NCI-H1436 treated with DMSO at 0.1 percent for 48 hours (cell line): Measurements from ENCODE around the gene SLC12A8.

Experiments
- DNase-seq: peaks from one replicate; lab custom pipeline; 2025; lab: John Stamatoyannopoulos, UW

SLC12A8 gene

GRCh38 chr3:125076464-125076863 lies 136.1 kb downstream of the SLC12A8 start:
- DNase-seq: no peak

- DNase-seq: no peak
These were observed 136.8 kb downstream of the SLC12A8 start for GRCh38 chr3:125075738-125076137.

DNA sequence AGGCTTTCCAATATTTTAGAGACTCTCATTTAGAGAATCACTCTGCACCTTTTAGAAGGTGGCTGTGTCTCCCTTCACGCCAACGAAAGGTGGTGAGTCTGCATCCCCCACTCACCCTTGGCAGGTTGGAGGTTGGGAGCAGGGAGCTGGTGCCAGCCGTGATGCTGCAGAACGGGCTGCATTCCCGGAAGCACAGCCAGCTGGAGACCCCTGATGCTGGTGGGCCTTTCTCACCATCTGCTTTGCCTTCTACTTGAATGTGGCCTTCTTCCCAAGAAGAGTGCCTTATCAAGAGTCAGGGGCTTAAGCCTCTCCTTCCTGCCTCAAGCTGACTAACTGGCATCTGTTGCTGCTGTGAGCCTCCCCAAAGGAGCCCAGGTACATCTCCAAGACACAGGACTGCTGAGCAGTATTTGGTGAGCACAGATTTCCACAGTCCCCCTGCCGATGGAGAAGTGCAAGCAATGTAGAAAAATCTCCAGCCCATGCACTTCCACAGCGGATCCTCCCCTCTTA lies 139.1 kb downstream of the SLC12A8 start:
- DNase-seq: no peak

DNA sequence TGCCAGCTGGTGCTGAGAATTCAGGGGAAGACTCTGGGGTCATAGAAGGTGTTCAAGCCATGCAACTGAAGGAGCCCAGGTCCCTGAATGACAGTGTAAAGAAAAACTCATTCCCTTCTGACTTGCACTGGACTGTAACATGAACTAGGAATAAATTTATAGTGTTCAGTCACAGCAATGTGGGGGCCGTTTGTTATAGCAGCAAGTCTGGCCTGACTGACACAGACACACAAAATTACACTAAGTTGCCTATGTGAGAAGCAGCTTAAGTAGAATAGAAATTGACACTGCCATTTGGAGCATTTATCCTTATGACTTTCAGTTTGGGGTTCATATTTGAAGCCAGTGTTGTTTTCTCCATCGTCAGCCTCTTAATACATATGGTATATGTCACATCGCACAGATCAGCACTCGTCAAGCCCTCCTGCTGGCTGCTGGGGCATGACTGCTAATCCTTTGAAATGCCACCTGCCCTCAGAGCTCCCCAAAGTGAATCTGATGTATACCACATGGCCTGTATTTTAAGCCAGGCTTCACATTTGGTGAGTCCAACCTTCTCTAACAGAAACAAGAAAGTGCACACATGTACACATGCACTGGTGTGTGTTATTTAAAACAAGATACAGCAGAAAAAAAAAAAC lies 139.7 kb downstream of the SLC12A8 start:
- DNase-seq: no peak

GRCh38 chr3:125072301-125072700 lies 140.2 kb downstream of the SLC12A8 start:
- no peak for DNase-seq

DNA sequence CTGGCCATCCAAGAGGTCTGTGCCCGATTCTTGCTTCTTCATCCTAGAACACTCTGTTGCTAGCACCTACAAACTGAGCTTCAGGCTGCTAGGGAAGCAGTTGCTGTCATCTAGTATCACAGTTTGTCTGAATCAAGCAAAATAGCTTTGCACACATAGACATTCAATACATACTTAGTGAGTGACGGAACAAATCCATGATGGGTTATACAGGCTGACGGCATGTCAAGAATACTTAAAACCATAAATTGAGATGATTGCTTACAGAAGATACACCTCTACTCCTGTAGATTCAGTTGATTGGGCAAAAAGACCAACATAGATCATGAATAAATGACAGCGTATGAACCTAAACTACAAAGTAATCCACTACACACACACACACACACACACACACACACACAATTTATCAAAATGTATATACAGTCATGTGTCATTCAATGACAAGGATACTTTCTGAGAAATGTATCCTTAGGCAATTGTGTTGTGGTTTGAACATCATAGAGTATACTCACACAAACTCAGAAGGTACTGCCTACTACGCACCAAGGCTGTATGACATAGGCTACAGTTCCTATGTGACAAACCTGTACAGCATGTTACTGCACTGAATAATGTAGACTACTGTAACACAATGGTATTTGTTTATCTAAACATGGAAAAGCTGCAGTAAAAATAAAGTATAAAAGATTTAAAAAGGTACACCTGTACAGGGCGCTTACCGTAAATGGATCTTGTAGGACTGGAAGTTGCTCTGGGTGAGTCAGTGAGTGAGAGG lies 142.4 kb downstream of the SLC12A8 start:
- no peak for DNase-seq

- no peak for DNase-seq
These were observed 143.1 kb downstream of the SLC12A8 start for GRCh38 chr3:125069452-125069851.

DNA sequence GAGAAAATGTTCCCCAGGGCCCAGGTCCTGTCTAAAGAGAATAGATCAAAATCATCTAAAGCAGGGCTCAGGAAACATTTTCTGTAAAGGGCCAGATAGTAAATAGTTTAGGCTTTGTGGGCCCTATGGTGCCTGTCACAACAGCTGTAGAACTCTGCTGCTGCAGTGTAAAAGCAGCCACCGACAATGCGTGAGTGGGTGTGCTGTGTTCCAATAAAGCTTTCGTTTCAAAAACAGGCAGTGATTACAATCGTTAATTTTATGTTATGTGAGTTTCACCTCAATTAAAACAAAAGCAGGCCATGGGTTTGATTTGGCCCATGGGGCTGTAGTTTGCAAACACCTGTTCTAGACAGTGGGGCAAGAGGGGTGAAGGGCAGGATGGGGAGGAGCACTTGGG lies 144.3 kb downstream of the SLC12A8 start:
- DNase-seq: no peak

GRCh38 chr3:125067225-125067624 lies 145.3 kb downstream of the SLC12A8 start:
- no peak for DNase-seq

GRCh38 chr3:125062904-125063618 lies 149.5 kb downstream of the SLC12A8 start:
- no peak for DNase-seq

- DNase-seq: no peak
These were observed 150.9 kb downstream of the SLC12A8 start for GRCh38 chr3:125061646-125062045.

GRCh38 chr3:125061170-125061569 lies 151.4 kb downstream of the SLC12A8 start:
- no peak for DNase-seq

DNA sequence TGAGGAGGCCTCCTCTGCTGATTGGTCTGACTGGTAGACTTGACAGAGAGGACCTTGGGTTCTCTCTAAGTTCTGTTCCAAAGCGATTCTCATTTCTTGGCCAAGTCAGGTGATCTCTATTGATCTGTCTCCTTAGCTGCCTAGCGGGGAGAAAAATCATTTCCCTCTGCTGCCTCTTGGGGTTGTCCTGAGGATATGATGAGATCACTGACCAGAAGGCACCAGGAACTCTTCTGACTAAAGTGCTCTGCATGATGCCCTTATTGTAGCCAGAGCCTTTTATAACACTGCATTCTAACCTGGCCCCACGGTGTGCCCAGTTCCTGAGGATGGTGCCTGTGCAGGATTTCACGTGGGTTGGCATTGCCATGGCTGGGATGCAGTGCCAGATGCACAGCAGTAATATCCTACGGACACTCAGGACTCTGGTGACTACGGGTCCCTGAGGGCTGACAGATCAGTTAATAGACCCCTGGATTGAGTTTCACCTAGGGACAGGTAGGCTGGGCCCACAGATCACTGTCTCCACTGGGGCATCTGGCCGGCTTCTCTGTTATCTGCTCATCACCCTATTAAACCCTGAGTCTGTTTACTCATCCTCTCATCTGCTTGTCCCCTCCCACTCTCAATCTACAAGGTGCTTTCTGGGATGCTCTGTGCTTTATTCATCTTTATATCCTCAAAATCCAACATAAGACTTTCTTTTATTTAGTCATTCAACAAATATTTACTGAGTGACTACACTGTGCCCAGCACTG lies 152.9 kb downstream of the SLC12A8 start:
- no peak for DNase-seq

- no peak for DNase-seq
These were observed 153.6 kb downstream of the SLC12A8 start for GRCh38 chr3:125058959-125059358.

GRCh38 chr3:125058529-125058928 lies 154.0 kb downstream of the SLC12A8 start:
- no peak for DNase-seq

DNA sequence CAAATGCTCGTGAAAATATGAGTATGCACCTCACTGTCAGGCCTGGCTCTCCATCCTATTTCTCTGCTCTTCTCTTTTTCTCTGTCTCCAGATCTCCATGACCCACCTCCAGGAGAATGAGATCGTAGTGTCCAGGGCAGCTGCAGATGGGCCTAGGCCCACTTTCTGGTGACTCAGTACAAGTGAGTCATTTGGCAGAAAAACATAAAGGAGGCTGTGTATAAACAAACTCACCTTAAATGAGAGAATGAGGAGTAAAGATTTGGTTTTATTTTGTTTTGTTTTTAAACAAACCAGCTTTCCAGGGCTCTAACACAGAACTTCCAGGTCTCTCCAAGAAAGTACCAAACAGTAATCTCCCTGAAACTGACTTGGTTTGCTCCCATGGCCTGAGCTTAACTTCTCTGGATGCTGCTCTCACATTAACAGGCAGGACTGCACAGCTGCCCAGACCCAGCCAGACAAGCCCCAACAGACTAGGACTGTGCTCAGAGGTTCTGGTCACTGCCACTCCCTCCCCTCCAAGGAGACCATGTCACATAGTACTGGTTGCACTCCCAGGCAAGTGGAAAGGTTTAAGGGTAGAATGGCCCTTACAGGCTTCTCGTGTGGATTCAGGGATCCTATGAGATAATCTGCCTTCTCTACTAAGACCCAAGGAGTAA lies 155.2 kb downstream of the SLC12A8 start:
- no peak for DNase-seq

DNA sequence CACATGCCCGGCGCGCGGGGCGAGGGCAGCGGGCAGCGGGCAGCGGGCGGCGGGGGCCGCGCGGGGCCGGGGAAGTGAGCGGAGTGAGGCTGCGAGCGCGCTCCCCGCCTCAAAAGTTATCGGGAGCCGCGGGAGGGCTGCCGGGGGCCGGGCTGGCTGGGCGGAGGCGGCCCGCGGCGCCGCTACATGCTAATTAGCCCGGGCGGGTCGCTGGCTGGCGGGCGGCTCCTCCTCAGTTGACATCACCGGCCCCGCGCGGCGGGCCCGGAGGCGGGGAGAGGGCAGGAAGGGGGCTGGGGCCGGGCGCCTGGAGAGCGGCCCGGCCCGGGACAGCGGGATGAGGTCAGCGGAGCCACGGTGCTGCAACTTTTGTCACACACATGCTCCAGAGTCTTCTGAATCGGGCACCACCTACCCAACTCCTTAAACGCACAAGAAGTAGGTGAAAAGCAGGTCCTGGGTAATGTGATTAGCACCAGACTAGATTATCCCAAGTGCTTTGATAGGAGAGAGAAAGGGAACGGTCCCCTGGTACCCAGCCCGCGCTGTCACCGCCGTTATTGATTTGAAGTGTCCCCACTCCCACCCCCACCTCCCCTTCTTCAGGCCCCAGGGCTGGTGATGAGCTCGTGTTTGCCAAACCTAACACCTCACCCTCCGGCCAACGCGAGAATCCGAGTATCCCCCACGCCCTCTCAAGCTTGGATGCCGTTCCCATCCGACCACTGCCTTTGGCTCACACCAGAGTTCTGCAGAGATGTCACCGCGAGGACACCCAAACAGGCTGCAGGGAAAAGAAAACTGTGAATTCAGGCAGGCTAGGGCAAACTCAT lies 156.4 kb downstream of the SLC12A8 start, which contains the start of gene HEG1:
TSS of gene HEG1 (minus strand) at position 85 of the 833 bp plus-strand sequence. CDS start 107 bp downstream, outside the sequence.
- DNase-seq: no peak

- DNase-seq: no peak
These were observed 157.1 kb downstream of the SLC12A8 start for GRCh38 chr3:125055331-125055912.

DNA sequence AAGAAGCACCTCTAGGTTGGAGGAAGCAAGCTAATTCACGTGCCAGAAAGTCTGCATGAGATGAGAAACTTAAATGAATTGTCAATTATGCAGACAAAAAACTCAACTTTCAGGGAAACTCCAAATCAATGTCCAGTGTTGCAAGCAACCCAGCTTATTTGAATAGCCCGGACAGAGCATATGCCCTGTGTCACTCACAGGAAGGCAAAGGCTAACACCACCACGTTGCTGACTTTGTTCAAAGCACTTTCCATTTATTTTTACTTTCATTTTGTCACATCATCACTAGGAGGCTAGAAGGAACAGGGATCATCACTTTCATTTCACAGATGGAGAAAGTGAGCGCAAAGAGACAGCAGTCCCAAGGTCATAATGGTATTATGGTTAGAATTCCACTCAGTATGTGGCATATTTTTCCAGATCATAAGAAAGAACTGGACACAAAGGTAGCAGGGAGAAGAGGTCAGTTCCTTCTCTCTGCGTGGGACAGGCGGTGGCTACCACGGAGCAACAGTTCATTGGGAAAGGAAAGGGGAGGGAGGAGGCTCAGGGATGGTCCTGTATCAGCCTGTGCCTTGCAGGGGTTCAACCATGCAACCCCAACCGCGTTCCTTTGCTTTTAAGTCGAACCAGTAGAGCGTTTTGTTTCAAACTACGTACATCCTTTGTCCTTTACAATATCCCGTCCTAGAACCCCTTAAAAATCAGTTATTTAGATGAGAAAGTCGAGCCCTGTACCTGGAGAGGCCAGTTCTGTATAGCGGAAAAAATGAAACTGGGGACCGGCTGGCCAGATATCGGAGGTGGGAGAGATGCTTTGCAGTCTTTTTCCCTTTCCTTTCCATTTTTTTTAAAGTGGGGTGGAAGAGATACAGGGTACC lies 157.9 kb downstream of the SLC12A8 start:
- DNase-seq: no peak
